Large intestine (tissue), 3 donors: ENCODE measurements around the gene PSEN2. TPM values are rescaled to one million over a fixed set of nuclear protein-coding genes. Genes with fewer than 3 reads are reported as not detected.
A peak's percentile ranks its signal among the peaks of the same experiment; 100 is the strongest.

ENCODE experiments used
- DNase-seq, 2 donors: peaks; one replicate each; pipeline versions ENCODE4 v3.0.0 to v3.0.0-alpha.2; 2013
- H3K27ac ChIP-seq: one replicate; pipeline ENCODE4 v1.5.1; 2013; ENCODE audit warnings: low read length
- H3K27me3 ChIP-seq: 2 replicates; pipeline ENCODE4 v1.6.1; 2013; ENCODE audit warnings: low read length; ENCODE audit not compliant: control insufficient read depth, insufficient read depth
- H3K36me3 ChIP-seq: 2 replicates; pipeline ENCODE4 v1.6.1; 2013; ENCODE audit warnings: low read length; ENCODE audit not compliant: control insufficient read depth, insufficient read depth
- H3K4me1 ChIP-seq: one replicate; pipeline ENCODE4 v1.6.1; 2013; ENCODE audit warnings: low read length; ENCODE audit not compliant: control insufficient read depth, insufficient read depth
- H3K4me3 ChIP-seq: one replicate; pipeline ENCODE4 v1.5.1; 2013; ENCODE audit warnings: low read length
- H3K9me3 ChIP-seq: one replicate; pipeline ENCODE4 v1.6.1; 2013; ENCODE audit warnings: mild to moderate bottlenecking, low read depth, low read length, moderate library complexity; ENCODE audit not compliant: control insufficient read depth
- WGBS: methylation state at CpG from one replicate; pipeline ENCODE4 v1.1.5; 2013; ENCODE audit warnings: low lambda C conversion rate; ENCODE audit not compliant: insufficient coverage; 5-methylcytosine and 5-hydroxymethylcytosine counted together
- polyA plus RNA-seq: library from polyadenylated mRNA; unstranded; fragments of 120-200 nt; gene quantifications from one replicate; pipeline ENCODE4 v1.2.1, GENCODE V29; 2013

The PSEN2 gene
- polyA plus RNA-seq, 1 donor, result 16.1 TPM

DNA sequence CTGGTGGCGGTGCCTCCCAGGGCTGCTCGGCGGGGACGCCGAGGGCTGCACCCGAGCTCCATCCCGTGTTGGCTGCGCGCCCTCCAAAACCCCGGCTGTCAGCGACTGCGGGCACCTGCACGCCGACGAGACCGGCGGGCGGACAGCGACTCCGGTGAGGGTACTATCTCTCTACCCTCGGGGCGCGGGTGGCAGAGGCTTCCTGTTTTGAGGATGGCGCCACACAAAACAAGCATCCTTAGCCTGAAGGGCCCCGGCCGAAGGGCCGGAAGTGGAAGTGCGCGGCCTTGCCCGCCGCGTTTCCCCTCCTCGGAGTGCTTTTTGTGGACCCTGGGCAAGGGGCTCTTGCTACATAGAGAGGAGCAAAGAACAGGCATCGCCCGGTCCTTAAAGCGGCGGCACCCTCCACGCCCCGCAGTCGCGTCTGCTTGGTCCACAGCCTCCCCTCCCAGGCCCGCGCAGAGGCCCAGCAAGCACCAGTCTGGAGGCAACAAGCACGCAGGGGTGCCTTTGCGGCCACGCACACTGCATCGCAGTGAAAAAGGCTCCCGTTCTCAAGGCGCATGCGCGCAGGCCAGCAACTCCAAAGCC lies 69.1 kb downstream of the PSEN2 start:
- H3K36me3 ChIP-seq, result no peaks in the 10 kb centered on the region
- H3K4me1 ChIP-seq, result peaks cover 15% of the 10 kb centered on the region
- peak in 1 of 2 donors; percentile 38 for DNase-seq
- H3K27ac ChIP-seq, result peak overlapping the region; percentile 94
- peak overlapping the region; percentile 63 for H3K4me3 ChIP-seq
- H3K9me3 ChIP-seq, result peaks cover 14% of the 10 kb centered on the region
- WGBS, result no CpG with 5 or more reads among the region's 51 CpGs
- no peaks in the 10 kb centered on the region for H3K27me3 ChIP-seq

DNA sequence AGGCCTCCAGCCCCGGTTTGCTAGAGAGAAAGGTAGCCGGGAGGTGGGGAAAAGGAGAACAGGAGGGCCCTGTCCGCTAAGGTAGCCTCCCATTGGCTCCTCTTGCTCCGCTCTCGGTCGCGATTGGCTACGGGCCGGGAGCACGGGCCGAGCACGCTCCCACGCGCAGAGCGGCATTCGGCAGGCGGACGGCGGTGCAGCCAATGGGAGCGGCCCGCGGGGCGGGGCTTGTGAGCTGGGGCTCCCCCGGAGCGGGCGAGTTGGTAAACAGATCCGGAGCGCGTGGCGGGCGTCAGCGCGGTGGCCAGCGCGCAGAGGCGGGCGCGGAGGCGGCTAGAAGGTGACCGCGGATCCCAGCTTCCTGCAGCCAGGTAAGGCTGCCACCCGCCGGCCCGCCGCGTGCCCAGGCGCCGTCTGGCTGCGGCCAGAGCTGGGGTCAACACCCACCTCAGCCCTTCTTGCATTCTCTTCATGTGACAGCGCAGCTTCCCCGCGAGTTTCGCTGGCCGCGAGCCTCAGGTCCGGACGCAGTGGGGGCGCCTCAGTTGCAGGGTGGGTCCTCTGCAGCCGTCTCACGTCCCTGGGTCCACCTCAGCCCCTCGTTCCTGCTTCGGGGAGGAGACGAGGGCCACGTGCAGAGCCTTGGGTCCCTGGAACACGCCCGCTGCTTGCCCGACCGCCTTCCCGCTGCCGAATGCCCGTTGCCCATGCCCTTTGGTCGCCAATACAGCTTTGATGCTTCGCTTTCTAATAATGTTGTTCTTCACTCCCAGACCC lies 69.8 kb downstream of the PSEN2 start, which contains the start of gene COQ8A:
COQ8A (plus strand) TSS at position 266 of the 777 bp plus-strand sequence. CDS start 21,092 bp downstream, outside the sequence.
- Histone ChIP-seq H3K27me3 (no peaks in the 10 kb centered on the region), H3K4me3 (peak within 1 kb of the TSS; percentile 71), H3K9me3 (peaks cover 7% of the 10 kb centered on the region), H3K4me1 (peaks cover 22% of the 10 kb centered on the region), H3K36me3 (no peaks in the 10 kb centered on the region), H3K27ac (peak within 1 kb of the TSS; percentile 94)
- DNase-seq, result peak; percentile 99 to 100
- no CpG with 5 or more reads among the region's 73 CpGs for WGBS

DNA sequence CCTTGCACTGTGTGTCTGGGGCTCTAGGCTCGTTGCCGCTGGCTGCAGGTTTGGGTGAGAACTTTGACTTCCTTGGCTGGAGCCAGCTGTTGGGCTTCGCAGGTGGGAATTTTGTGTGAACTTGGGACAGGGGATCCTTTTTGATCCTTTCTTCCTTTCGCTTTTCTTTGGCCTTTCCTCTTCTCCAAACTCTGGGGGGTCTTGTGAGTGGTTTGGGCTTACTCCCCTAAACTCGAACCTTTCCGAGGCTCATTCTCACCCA lies 70.3 kb downstream of the PSEN2 start:
- no peaks in the 10 kb centered on the region for H3K36me3 ChIP-seq
- peaks cover 3% of the 10 kb centered on the region for H3K9me3 ChIP-seq
- no peaks in the 10 kb centered on the region for H3K27me3 ChIP-seq
- no peak overlapping the region for H3K27ac ChIP-seq
- H3K4me1 ChIP-seq, result peaks cover 27% of the 10 kb centered on the region
- 14% methylated on average over 1 of the region's 6 CpGs for WGBS
- no peak for DNase-seq
- H3K4me3 ChIP-seq, result peak overlapping the region; percentile 71

DNA sequence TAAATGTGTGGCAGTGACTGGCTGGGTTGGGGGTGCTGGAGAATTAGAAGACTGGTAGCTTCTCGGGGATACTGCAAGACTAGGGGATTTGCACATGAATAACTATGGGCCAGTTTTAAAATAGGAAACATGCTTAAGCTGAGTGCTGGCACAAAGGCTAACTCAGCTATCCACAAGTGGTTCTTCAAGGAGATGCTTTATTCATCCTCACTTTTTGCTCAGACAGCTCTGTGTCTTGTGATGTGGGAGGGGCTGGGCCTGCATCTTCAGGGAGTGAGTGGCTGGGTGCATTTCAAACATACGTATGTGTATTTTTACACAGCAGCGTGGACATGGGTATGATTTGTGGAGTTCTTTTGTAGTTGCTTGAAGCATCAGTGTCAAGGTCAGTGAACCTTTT lies 72.0 kb downstream of the PSEN2 start:
- Histone ChIP-seq H3K27me3 (no peaks in the 10 kb centered on the region), H3K9me3 (no peaks in the 10 kb centered on the region), H3K4me3 (no peak overlapping the region), H3K4me1 (peaks cover 34% of the 10 kb centered on the region), H3K36me3 (no peaks in the 10 kb centered on the region), H3K27ac (no peak overlapping the region)
- no peak for DNase-seq
- WGBS, result no CpG with 5 or more reads among the region's 3 CpGs

DNA sequence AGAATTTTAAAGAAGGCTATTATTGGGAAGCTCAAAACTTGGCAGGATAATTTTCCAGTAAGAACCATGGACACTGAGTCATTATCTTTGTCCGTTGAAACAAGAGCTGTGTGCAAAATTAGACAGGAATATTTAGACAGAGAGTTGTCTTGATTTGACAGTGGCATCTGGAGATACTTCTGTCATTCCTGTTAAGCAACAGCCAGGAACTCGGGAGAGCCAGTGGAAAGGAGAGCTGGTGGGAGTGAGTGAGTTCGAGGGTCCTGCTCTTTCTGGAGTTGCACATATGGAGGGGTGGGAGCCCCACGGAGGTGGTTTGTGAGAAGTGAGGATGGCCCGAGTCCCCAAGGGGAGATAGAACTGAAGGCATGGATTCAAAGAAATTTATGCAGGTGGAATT lies 72.7 kb downstream of the PSEN2 start:
- Histone ChIP-seq H3K27me3 (no peaks in the 10 kb centered on the region), H3K4me3 (no peak overlapping the region), H3K9me3 (no peaks in the 10 kb centered on the region), H3K4me1 (peaks cover 34% of the 10 kb centered on the region), H3K36me3 (no peaks in the 10 kb centered on the region), H3K27ac (no peak overlapping the region)
- 100% methylated on average over 1 of the region's 5 CpGs for WGBS
- no peak for DNase-seq

DNA sequence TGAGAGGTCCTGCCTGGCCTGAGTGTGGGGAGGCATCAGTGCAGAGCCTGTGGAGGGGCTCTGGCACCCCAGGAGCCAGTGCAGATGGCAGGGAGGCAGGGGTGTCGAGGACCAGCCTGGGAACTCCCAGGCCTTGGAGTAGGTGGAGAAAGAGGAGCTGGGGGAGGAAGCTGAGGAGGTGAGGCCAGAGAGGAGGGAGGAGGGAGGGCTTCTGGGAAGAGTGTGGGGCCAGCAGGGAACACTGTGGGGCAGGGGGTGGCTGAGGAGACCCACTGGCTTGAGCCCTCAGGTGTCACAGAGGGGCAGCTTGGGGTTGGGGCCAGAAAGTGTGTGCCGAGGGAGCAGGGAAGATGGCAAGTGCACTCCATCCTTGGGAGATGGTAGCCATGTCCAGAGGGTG lies 73.5 kb downstream of the PSEN2 start:
- H3K4me1 ChIP-seq, result peaks cover 31% of the 10 kb centered on the region
- H3K4me3 ChIP-seq, result no peak overlapping the region
- DNase-seq, result no peak
- no peaks in the 10 kb centered on the region for H3K36me3 ChIP-seq
- no peaks in the 10 kb centered on the region for H3K27me3 ChIP-seq
- H3K9me3 ChIP-seq, result no peaks in the 10 kb centered on the region
- no peak overlapping the region for H3K27ac ChIP-seq
- no CpG with 5 or more reads among the region's 2 CpGs for WGBS

DNA sequence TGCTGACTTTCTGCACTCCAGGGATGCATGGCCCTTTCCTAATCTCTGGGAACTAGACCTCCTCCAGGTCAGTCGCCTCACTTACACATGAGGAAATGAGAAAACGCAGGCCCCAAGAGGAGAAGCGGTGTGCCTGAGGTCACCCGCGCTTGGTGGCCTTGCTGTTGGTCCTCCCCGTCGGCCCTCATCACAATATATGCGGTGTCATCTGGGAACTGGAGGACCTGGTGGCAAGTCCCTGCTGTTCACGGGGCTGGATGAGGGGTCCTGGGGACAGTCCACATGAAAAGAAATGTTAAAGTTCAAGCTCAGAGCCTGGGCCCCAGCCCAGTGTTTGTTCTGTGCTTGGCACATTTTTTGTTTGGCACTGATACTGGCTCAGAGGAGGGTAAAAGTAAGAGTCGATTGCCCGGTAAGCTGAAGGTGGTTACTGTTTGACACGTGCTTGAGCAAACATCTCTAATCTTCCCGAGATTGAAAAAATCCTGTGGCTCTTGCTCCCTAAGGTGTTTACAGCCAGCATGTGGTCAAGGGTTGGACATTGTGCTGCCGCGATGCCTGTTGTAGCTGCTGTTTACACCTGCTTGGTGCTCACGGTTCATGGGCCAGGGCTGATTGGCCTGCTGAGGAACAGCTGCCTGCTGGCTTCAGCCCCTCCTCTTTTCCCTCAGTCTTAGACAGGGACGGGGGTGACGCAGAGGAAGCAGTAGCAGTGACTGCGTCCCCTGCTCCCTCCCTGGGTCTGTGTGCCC lies 74.9 kb downstream of the PSEN2 start:
- peaks cover 31% of the 10 kb centered on the region for H3K4me1 ChIP-seq
- no peaks in the 10 kb centered on the region for H3K9me3 ChIP-seq
- DNase-seq, result peak; percentile 83 to 92
- no peak overlapping the region for H3K4me3 ChIP-seq
- no peaks in the 10 kb centered on the region for H3K27me3 ChIP-seq
- H3K36me3 ChIP-seq, result peaks cover 3% of the 10 kb centered on the region
- WGBS, result no CpG with 5 or more reads among the region's 19 CpGs
- H3K27ac ChIP-seq, result peak overlapping the region; percentile 50

Other genes starting within 250 kb of the PSEN2 start
- gene ITPKB, start 131.3 kb upstream of the PSEN2 start, polyA plus RNA-seq, result 13.0 TPM
- 38.7 TPM for gene COQ8A, start 69.7 kb downstream of the PSEN2 start, polyA plus RNA-seq